ENCODE data around the gene C20orf141.
"Not testable (repeated sequence)": the region's sequence is repeated elsewhere in the genome, so short reads cannot be mapped to it uniquely, and the experiment has no call there.

Gene C20orf141

GRCh38 chr20:2799688-2800520, 14.9 kb upstream of the C20orf141 start:
- DNase-seq (ENCODE audit: low read depth in 2 of 2): no peak

GRCh38 chr20:2800521-2801285, 14.1 kb upstream of the C20orf141 start, which contains the start of gene CPXM1:
Gene CPXM1 (minus strand): TSS chr20:2800627. CDS start chr20:2800572, 55 bp downstream.
- no peak for DNase-seq (ENCODE audit: low read depth in 2 of 2)

- no peak for DNase-seq (ENCODE audit: low read depth in 2 of 2)
These were observed 13.5 kb upstream of the C20orf141 start for GRCh38 chr20:2801286-2801728.

- no peak for DNase-seq (ENCODE audit: low read depth in 2 of 2)
These were observed 10.6 kb upstream of the C20orf141 start for GRCh38 chr20:2804041-2804828.

- no peak for DNase-seq (ENCODE audit: low read depth in 2 of 2)
These were observed 9.7 kb upstream of the C20orf141 start for GRCh38 chr20:2804852-2805688.

- no peak for DNase-seq (ENCODE audit: low read depth in 2 of 2)
These were observed 9.0 kb upstream of the C20orf141 start for GRCh38 chr20:2805689-2806350.

- no peak for DNase-seq (ENCODE audit: low read depth in 2 of 2)
These were observed 8.5 kb upstream of the C20orf141 start for GRCh38 chr20:2806351-2806701.

GRCh38 chr20:2807019-2807418, 7.8 kb upstream of the C20orf141 start:
- DNase-seq (ENCODE audit: low read depth in 2 of 2): no peak

GRCh38 chr20:2807929-2808328, 6.9 kb upstream of the C20orf141 start:
- DNase-seq (ENCODE audit: low read depth in 2 of 2): not testable (repeated sequence)

GRCh38 chr20:2809690-2810089, 5.1 kb upstream of the C20orf141 start:
- DNase-seq (ENCODE audit: low read depth in 2 of 2): no peak

- no peak for DNase-seq (ENCODE audit: low read depth in 2 of 2)
These were observed 2.6 kb upstream of the C20orf141 start for GRCh38 chr20:2812189-2812588.

- no peak for DNase-seq (ENCODE audit: low read depth in 2 of 2)
These were observed 711 bp upstream of the C20orf141 start for GRCh38 chr20:2814076-2814475.

GRCh38 chr20:2815242-2815900, 584 bp downstream of the C20orf141 start:
- DNase-seq (ENCODE audit: low read depth in 2 of 2): no peak

GRCh38 chr20:2816030-2816582, 1.3 kb downstream of the C20orf141 start, which contains the start of gene TMEM239:
Gene TMEM239 (plus strand): TSS chr20:2816364. CDS start chr20:2816555, 191 bp downstream.
- DNase-seq (ENCODE audit: low read depth in 2 of 2): no peak

- no peak for DNase-seq (ENCODE audit: low read depth in 2 of 2)
These were observed 2.0 kb downstream of the C20orf141 start for GRCh38 chr20:2816583-2817340.

GRCh38 chr20:2817341-2817726, 2.5 kb downstream of the C20orf141 start:
- no peak for DNase-seq (ENCODE audit: low read depth in 2 of 2)

- DNase-seq (ENCODE audit: low read depth in 2 of 2): no peak
These were observed 3.3 kb downstream of the C20orf141 start for GRCh38 chr20:2817891-2818595.

Measured in stimulated activated CD4-positive, alpha-beta T cell treated with anti-CD3 and anti-CD28 coated beads, Interleukin-1b, Interleukin-23, amount 100 ng/mL, for 4 hours (primary cell).